H1 (cell line): Measurements from ENCODE around the gene ACP3.

Experiments used
- BCL11A ChIP-seq, 2 experiments: IDR thresholded peaks; one replicate each; pipeline ENCODE4 v1.6.1; 2011; ENCODE audit warnings: low read depth in 2 of 2, low read length in 2 of 2, mild to moderate bottlenecking in 2 of 2
- E2F6 ChIP-seq: IDR thresholded peaks from 2 replicates; pipeline ENCODE4 v1.6.1; 2012; ENCODE audit warnings: inconsistent platforms
- JUN ChIP-seq: IDR thresholded peaks from 2 replicates; pipeline ENCODE4 v1.6.1; 2011; ENCODE audit warnings: low read depth, mild to moderate bottlenecking, improper control_type of control experiment, low read length
- KDM1A ChIP-seq: fragments of 200-600, 300-600 bp; sonication (generic); IDR thresholded peaks from 2 replicates; pipeline ENCODE4 v1.7.1; 2016; ENCODE audit warnings: mild to moderate bottlenecking, low read length, borderline replicate concordance
- KDM5A ChIP-seq: fragments of 200-600 bp; IDR thresholded peaks from 2 replicates; pipeline ENCODE4 v1.7.1; 2012; ENCODE audit warnings: mild to moderate bottlenecking, low read length, inconsistent platforms, mixed read lengths
- POLR2A ChIP-seq, 2 experiments: IDR thresholded peaks; 1 replicate in 1 of 2; 2 replicates in 1 of 2; pipeline ENCODE4 v1.6.1; 2011; ENCODE audit warnings: low read depth in 2 of 2, low read length in 2 of 2, mild to moderate bottlenecking in 2 of 2; ENCODE audit errors: control extremely low read depth in 1 of 2
- USF2 ChIP-seq: IDR thresholded peaks from 2 replicates; pipeline ENCODE4 v1.6.1; 2011; ENCODE audit warnings: low read length, improper control_type of control experiment
- TF ChIP-seq, protein P1 (sequence below), 3 experiments: IDR thresholded peaks; 1 replicate in 2 of 3; 2 replicates in 1 of 3; pipeline versions ENCODE4 v1.5.1 to v1.6.1; 2011; ENCODE audit warnings: low read length in 3 of 3, mild to moderate bottlenecking in 3 of 3, inconsistent platforms in 2 of 3, low read depth in 1 of 3, moderate library complexity in 1 of 3; ENCODE audit not compliant: insufficient read depth in 1 of 3; ENCODE audit errors: control extremely low read depth in 1 of 3

GRCh38 chr3:132317229-132317948 lies at the start of gene ACP3:
- no peak for TF ChIP-seq POLR2A (IDR thresholded peaks at IDR 0.05; ENCODE audit: control extremely low read depth in 1 of 2, low read depth in 2 of 2, low read length in 2 of 2)
- TF ChIP-seq, protein P1, sequence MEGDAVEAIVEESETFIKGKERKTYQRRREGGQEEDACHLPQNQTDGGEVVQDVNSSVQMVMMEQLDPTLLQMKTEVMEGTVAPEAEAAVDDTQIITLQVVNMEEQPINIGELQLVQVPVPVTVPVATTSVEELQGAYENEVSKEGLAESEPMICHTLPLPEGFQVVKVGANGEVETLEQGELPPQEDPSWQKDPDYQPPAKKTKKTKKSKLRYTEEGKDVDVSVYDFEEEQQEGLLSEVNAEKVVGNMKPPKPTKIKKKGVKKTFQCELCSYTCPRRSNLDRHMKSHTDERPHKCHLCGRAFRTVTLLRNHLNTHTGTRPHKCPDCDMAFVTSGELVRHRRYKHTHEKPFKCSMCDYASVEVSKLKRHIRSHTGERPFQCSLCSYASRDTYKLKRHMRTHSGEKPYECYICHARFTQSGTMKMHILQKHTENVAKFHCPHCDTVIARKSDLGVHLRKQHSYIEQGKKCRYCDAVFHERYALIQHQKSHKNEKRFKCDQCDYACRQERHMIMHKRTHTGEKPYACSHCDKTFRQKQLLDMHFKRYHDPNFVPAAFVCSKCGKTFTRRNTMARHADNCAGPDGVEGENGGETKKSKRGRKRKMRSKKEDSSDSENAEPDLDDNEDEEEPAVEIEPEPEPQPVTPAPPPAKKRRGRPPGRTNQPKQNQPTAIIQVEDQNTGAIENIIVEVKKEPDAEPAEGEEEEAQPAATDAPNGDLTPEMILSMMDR (IDR thresholded peaks at IDR 0.05; ENCODE audit: control extremely low read depth in 1 of 3, insufficient read depth in 1 of 3, low read depth in 1 of 3, low read length in 3 of 3) = no peak
- no peak for TF ChIP-seq KDM1A
- TF ChIP-seq JUN = no peak
- TF ChIP-seq USF2 = no peak
- no peak for TF ChIP-seq BCL11A (IDR thresholded peaks at IDR 0.05; ENCODE audit: low read depth in 2 of 2, low read length in 2 of 2)
- no peak for TF ChIP-seq KDM5A
- no peak for TF ChIP-seq E2F6
